Measurements from ENCODE around the gene MYOM1.

MYOM1 gene

DNA sequence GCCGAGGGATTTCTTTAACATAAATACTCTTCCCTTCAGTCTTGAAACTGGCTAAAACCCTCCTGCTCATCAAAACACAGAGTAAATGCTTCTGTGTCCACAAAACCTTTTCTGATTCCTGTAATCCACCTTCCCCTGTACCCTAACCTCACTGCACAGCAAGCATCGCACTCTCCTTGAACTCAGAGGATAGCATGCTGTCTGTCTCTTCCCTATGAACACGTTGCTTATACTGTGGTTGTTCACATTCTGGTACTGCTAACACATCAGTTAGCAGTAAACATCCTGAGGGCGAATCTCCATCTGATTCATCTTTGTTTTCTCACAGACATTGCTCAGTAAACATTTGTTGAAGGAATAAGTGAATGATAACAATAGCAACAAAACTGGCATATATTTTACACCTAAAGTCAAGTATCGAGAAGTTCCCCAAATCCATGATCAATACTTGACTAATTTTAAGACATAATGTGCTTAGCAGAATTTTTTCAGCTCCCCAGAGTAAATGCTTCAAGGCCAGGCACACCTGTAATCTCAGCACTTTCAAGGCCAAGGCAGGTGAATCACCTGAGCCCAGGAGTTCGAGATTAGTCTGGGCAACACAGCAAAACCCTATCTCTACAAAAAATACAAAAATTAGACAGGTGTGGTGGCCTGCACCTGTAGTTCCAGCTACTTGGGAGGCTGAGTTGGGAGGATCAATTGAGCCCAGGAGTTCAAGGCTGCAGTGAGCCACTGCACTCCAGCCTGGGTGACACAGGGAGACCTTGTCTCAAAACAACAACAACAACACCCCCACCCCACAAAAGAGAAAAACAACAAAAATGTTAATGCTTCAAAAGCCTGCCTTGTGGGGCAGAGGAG, 161.2 kb downstream of the MYOM1 start:
- DNase-seq (ENCODE audit: low read depth), result no peak
- H3K4me3 ChIP-seq (ENCODE audit: low read length), result no peak overlapping the region
- TF ChIP-seq, protein P1, sequence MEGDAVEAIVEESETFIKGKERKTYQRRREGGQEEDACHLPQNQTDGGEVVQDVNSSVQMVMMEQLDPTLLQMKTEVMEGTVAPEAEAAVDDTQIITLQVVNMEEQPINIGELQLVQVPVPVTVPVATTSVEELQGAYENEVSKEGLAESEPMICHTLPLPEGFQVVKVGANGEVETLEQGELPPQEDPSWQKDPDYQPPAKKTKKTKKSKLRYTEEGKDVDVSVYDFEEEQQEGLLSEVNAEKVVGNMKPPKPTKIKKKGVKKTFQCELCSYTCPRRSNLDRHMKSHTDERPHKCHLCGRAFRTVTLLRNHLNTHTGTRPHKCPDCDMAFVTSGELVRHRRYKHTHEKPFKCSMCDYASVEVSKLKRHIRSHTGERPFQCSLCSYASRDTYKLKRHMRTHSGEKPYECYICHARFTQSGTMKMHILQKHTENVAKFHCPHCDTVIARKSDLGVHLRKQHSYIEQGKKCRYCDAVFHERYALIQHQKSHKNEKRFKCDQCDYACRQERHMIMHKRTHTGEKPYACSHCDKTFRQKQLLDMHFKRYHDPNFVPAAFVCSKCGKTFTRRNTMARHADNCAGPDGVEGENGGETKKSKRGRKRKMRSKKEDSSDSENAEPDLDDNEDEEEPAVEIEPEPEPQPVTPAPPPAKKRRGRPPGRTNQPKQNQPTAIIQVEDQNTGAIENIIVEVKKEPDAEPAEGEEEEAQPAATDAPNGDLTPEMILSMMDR (conservative IDR thresholded peaks at IDR 0.05; ENCODE audit: low read depth, low read length), result no peak

DNA sequence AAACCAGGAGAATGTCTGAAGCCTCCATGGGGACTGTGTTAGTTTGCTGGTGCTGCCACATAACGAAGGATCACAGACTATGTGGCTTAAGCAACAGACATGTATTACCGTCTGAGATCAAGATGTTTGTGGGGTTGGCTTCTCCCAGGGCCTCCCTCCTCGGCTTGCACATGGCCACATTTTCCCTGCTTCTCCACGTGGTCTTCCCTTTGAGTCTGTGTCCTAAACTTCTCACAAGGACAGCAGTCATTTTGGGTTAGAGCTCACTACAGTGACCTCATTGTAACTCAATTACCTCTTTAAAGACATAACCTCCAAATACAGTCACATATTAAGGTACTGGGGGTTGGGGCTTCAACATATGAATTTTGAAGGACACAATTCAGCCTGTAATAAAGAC, 162.2 kb downstream of the MYOM1 start:
- TF ChIP-seq, protein P1 (conservative IDR thresholded peaks at IDR 0.05; ENCODE audit: low read depth, low read length), result no peak
- DNase-seq (ENCODE audit: low read depth), result no peak
- H3K4me3 ChIP-seq (ENCODE audit: low read length), result no peak overlapping the region

DNA sequence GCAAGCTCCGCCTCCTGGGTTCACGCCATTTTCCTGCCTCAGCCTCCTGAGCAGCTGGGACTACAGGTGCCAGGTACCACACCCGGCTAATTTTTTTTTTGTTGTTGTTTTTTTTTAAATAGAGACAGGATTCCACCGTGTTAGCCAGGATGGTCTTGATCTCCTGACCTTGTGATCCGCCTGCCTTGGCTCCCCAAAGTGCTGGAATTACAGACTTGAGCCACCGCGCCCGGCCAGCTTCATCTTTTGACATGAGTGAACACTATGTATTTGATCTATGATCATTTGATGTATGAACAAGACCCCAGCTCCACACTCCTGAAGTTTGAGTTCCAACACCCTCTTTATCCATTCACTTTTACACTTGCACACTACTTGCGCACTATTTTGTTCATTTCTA, 163.5 kb downstream of the MYOM1 start:
- no peak for DNase-seq (ENCODE audit: low read depth)
- TF ChIP-seq, protein P1 (conservative IDR thresholded peaks at IDR 0.05; ENCODE audit: low read depth, low read length), result no peak
- H3K4me3 ChIP-seq (ENCODE audit: low read length), result no peak overlapping the region

DNA sequence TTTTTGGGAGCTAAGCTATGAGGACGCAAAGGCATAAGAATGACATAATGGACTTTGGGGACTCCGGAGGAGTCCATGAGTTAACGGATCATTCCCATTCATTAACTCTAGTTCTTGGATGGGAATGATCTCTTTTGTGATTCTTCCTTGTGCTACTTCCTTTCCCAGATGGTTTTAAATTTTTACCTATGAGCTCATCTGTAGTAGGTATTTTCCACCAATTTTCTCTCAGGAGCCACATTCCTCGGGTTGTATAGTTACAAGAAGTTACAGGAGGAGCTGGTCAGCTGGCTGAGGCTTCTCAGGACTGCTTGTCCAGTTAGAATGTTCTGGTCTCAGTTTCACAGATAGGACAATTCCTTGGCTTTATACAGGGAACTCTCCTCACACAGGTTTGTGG, 164.0 kb downstream of the MYOM1 start:
- DNase-seq (ENCODE audit: low read depth), result no peak
- TF ChIP-seq, protein P1 (conservative IDR thresholded peaks at IDR 0.05; ENCODE audit: low read depth, low read length), result no peak
- no peak overlapping the region for H3K4me3 ChIP-seq (ENCODE audit: low read length)

DNA sequence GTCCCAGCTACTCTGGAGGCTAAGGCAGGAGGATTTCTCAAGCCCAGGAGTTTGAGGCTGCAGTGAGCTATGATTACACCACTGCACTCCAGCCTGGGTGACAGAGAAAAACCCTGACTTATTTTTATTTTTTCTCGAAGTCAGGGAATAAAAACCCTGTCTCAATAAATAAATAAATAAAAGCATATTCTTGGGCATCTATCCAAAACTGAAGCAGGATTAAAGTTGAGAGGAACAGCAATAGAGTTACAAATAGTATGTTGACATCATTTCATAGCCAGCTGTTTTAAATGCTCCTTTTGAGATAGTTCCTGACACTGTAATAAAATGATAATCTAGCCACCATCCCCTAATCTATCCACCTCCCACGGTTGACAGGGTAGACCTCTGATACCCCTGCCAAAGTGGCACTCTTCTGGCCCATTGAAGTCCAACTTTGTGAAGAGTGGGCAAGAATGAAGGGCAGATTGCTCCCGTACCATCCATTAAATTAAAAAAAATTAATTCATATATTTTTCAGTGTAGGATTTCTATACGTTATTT, 164.5 kb downstream of the MYOM1 start:
- TF ChIP-seq, protein P1 (conservative IDR thresholded peaks at IDR 0.05; ENCODE audit: low read depth, low read length), result no peak
- DNase-seq (ENCODE audit: low read depth), result no peak
- H3K4me3 ChIP-seq (ENCODE audit: low read length), result no peak overlapping the region

DNA sequence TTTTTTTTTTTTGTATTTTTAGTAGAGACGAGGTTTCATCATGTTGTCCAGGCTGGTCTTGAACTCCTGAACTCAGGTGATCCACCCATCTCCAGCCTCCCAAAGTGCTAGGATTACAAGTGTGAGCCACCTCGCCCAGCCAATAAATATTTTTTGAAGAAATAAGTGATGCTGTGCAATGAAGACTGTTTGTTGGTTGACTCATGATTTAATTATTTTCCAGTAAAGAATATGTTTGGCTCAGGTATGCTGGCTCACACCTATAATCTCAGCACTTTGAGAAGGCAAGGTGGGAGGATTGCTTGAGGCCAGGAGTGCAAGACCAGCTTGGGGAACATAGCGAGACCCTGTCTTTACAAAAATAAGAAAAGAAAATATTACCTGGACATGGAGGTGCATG, 165.0 kb downstream of the MYOM1 start:
- no peak overlapping the region for H3K4me3 ChIP-seq (ENCODE audit: low read length)
- TF ChIP-seq, protein P1 (conservative IDR thresholded peaks at IDR 0.05; ENCODE audit: low read depth, low read length), result no peak
- no peak for DNase-seq (ENCODE audit: low read depth)

DNA sequence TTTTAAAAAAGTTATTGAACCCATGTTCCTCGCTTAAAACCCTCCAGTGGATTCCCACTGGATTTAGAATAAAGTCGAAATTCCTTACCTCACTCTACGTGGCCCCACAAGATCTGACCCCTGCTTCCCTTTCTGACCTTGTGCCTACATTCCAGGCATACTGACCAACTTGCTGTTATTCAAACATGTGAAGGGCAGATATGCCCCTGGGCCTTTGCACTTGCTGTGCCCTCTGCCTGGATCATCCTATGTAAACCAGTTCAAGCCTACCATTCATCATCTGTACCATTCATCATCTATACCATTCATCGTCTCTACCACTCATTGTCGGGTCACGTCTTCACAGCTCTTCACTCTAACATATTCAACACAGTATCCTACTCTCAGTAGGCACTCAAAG, 165.6 kb downstream of the MYOM1 start:
- DNase-seq (ENCODE audit: low read depth), result no peak
- TF ChIP-seq, protein P1 (conservative IDR thresholded peaks at IDR 0.05; ENCODE audit: low read depth, low read length), result no peak

More for the DNA sequence above, 165.6 kb downstream of the MYOM1 start:
- no peak overlapping the region for H3K4me3 ChIP-seq (ENCODE audit: low read length)

Measured in retinal pigment epithelial cell (primary cell).